NCI-H1092 (cell line): ENCODE measurements around the gene TMEM200A.

ENCODE experiments used
- DNase-seq: peaks from one replicate; lab custom pipeline; 2025; lab: John Stamatoyannopoulos, UW

Gene TMEM200A

DNA sequence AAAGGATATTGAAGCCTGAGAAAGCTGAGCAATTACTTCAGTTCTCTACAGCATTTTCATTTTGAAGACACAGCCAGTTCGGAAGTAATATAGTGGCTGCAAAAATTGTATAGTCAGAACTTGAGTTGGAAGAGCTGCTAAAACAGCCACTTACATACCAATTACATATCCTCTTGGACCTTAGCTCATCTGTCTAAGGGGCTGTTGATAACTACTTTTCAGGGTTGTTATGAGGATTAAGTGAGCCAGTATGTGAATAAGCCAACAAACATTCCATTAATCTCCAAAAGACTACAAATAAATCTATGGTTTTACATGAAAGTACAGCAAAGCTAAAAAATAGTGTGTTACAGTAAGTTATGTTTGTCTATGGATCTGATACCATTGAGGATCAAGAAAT lies 59.7 kb downstream of the TMEM200A start:
- DNase-seq: no peak

DNA sequence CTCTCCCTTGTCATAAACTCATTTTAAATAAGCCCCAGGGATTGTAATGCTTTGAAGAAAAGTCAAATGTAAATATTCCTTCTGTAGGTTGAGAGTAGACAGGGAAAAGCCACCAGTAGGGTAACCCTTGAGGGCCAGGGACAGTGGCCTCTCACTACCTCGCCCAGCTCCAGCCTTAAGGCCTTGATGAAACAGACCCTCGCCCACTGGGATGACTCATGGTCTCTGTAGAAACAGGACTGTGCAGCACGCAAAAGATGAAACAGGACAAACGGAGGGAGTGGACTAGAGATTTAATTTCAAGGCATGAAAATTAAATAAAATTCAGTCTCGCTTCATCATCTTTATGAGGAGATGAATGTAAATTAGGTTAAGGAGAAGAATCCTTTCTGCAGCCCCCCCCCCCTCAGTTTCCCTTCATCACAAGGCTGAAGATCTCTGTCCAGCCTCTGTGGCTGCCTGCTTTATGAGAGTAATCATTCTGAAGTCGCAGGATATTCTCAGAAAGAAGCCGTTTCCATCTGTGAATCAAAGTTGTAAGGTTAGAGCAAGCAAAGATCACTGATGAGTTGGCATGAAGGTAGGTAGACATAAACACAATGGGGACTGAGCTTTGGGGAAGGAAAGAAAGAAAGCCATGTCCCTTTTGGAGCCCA lies 60.4 kb downstream of the TMEM200A start:
- DNase-seq: no peak

DNA sequence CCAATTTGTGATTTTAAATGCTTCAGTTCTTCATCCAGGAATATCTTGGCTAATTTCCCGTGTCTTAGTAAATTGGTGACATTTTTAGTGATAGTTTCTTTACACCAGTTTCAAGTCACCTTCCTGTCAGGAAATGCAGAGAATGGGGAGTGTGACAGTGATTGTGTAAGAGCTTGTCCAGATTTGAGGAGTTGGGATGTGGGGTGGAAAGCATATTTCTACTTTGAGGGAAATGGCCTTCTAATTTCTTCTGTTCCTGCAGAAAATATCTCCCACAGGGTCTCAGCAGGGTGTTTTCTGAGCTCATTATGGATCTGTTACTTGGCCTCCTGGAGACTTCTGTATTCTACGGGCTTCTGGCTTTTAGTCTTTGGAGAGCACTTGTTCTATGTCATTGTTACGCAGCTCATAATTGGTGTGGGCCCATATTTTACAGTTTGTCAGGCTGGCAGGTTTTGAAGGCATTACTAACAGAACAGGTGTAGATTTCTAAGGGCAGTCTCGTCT lies 65.6 kb downstream of the TMEM200A start:
- no peak for DNase-seq

DNA sequence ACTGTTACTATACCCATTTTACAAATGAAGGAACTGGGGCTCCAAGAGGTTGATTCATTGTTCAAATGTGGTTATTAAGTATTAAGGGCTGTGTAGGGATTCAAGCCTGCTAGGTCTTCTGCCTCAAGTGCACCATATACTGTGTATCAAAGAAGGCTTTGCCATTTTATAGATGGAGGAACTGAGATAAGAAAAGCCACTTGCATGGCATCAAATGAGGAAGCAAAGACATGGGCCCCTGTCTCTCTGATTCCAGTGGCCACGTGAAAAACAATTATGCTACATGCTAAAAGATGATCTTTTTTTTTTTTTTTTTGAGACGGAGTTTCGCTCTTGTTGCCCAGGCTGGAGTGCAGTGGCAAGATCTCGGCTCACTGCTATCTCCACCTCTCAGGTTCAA lies 67.0 kb downstream of the TMEM200A start:
- no peak for DNase-seq

DNA sequence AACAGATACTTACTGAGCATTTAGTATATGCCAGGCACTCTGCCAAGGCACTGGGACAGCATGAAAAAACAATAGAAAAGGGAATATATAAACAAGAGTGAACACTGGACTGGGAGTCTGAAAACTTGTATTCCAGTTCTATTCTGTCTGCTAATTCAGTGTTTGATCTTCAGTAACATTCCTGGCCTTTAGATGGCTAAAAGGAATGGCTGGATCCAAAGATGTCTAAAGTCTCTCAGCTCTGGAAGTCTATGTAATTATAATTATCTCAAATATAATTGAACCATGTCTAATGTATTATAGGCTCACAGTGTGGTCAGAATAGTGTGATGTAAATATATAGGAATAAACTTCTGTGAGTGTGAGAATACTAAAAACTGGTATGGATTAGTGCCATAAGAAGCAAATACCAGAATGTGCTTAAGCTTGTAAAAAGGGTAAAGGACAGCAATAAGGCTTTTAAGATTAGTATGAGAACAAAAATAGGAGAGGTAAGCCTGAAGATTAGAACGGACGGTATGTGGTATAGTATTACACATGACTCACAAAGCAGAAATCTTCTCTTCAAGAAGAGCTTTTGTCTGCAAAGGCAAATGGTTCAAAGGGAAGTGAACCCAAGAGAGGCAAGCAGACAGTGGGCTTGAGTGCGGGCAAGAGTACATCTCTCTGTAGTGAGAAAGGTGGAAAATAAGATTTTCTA lies 68.5 kb downstream of the TMEM200A start:
- DNase-seq: no peak

DNA sequence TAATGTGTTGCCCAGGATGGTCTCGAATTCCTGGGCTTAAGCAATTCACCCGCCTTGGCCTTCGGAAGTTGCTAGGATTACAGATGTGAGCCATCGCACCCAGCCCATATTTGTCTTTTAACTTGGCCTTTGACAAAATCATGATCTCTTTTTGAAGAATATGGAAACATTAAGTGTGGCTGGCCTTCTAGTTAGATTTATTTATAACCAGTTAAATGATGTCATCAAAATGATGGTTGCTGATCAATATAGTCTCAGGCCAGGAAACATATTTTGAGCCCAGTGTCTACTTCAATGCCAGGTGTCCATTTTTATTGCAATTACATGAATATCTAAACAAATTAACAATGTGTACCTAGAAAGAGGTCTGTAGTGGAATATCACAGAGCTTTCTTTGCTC lies 69.4 kb downstream of the TMEM200A start:
- no peak for DNase-seq

DNA sequence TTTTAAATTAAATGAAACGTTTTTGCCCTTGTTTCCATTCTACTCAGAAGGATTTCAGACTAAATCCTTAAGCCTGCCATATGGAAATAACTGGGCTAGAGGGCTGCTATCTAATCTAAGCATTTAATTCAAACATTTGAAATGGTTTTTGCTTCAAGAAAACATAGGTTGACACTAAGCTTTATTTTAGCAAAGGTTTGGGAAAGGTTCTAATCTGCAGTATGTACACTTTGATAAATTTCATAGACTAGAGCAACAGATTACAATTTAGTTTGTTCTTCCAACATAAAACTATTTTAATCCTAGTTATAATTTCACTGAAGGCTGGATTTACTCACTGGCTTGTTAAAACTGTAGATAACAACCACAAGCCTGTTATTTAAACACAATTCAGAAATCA lies 72.1 kb downstream of the TMEM200A start:
- DNase-seq: no peak

DNA sequence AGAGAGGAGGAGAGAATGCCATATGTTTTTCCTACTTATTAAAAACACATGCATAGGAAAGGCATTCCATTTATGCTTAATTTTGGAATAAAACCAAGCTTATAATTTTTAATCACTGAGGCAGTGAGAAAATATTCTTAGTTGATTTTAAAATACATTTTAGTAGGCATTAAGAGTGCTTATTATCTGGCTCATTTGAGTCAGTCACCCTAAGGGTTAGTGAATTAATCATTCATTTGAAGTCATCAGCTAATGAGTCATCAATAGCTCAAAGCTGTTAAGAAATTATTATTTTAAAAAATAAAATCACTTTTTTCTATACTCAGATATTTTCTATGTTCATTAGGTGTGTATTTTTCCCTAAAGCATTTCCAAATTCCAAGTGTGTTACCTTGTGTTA lies 81.6 kb downstream of the TMEM200A start:
- no peak for DNase-seq

DNA sequence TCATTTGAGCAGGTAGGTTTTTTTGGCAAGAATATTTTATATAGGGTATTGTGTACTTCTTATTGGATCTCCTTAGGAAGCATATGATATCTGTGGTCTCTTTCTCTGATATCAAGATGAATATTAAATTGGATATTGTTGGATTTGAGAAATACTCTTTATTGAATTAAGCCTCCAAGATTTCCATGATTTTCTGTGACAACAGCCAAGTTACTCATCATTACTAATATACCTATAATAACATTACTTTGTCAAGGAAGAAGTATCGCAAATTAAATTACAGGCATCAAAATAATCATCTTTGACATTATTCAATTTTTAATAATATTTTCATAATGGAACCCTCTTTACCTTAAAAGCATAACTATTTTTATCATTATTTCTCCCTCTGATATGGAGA lies 86.5 kb downstream of the TMEM200A start:
- no peak for DNase-seq

DNA sequence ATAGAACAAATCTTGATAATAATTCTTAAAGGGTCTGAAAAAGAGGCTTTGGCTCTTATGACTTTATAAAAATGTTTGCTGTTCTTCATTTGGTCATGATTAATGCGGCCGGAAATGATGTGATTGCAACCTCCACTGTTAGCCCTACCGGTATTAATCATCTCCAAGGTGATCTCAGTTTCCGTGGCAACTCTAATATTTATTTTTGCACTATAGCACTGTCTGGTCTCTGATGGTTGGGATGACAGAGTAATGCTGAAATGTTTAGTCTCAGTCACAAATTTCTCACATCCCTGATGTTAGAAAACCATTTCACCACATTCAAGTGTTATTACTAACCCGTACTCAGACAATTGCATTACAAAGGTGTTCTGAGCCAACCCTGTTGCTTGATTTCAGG lies 87.4 kb downstream of the TMEM200A start:
- DNase-seq: no peak

DNA sequence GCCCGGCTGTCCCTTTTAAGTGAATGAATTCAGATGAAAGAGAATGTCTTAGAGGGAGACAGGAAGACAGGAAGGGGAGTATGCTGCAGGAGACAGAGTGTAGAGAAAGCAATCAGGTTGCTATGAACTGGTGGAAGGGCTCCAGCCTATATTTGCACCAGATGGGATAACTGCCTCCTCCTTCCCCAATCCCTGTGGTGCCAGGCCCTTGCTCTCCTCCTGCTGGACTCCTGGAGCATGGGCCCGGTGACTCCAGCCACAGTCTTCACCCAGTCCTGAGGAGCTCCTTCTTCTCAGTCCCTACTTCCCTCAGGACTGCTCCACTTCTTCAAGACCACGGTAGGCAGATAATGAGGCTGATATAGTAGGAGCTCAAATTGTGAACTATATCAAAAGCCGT lies 91.8 kb downstream of the TMEM200A start:
- no peak for DNase-seq

DNA sequence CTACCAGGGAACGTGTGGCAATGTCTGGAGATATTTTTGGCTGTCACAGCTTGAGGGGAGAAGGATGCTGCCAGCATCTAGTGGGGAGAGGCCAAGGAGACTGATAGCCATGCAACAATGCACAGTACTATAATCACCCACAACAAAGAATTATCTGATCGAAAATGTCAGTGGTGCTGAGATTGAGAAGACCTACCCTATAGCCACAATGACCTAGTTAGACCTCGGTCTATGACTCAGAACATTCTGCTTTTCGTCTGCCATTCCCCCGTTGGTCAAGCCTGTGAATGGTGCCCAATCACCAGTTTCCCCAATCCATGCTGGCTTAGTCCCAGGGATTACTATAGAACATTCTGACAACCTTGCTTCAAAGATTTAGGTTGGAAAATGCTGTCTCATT lies 93.5 kb downstream of the TMEM200A start:
- DNase-seq: no peak

DNA sequence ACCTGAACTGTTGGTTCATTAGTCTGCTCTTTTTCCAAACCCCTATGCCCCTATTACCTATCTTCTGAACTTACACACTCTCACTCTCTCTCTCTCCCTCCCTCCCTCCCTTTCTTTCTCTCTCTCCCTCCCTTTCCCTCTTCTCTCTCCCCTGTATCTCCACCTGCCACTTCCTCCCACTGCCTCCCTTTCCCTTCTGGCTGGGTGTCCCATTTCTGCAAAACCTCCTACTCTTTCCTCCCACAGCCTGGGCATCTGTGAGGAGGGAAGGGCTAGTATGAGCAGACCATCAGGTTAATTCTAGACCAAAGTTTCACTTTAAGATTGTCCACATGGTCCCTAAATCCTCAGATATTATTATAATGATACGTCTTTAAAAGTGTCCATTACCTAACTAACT lies 95.1 kb downstream of the TMEM200A start:
- no peak for DNase-seq

DNA sequence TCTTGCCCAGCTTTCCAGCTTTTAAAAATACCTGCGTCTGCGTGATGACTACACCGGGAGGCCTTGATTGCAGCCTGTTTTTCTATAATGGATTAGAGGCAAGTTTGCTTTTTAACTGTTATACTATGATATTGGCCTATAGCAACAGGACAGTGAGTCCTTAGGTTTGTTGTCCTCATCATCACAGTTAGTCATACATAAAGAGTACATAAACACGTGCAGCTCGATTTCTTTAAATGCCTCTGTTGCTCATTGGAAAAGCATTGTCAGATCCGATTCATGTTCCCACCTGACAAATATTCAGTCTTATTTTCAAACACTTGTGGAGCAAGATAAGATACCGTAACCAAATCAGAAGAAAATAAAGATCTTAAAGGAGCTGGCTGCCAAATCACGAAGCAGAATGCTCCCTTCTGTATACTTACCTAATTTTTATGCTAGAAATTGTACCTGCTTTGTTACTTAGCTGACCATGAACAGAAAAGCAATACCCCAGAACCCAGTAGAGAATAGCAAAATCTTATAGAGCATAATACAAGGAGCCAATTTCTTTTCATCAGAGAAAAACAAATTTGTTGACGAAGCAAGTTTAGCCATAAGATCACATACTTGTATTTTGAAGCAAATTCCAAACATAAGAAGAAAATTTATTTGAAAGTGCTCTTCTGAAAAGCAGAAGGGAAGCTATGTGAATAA lies 100.4 kb downstream of the TMEM200A start:
- DNase-seq: no peak

DNA sequence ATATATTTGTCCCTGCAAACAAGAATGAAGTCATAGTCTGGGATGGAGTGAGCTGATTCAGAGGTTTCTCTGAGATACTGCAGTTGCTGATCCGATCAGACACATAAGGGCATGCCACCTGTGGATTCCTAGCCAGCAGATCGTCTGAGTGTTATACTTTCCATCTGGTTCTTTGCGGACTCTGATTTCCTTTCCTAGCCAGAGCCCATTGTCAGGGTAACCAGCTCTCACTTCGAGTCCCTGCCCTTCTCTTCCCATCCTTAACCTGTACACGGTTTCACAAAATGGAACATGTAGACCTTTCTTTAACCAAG lies 100.9 kb downstream of the TMEM200A start:
- DNase-seq: no peak

DNA sequence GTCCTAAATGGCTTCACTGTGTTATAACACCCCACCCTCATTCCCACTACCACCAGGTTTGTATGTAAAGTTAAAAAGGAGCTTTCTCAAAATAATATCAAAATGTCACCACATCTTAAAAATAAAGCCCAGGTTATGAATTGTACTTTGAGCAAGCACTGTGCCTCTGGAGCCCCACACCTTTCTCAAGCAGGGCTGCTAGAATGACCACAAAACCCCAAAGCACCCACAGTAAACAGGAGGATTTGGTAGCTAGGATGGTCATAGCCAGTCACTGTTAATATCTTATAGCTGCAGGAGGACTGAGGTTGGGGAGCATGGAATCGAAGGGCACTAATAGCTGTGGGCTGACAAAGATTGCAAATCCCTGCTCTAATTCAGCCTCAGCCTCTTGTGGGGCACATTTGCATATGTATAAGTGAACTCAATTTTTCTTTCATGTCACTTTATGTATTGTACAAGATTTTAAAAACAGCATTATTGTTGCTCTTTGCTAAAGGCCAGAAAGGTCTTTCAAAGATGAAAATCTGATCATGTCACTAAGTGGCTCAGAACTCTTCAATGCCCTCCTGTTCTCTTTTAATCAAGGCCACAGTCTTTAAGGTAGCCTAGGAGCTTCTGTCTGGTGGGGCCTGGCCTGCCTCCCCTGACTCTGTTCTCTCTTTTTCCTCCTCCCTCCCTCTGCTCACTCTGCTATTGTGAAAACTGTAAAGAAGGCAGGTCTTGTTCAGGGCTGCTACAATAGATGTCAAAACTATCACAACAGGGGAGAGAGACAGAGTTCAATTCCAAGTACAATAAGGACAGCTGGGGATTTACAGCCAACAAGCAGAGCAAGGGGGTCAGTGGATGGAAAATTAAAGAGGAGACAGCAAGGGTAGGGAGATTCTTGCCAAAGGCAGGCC lies 101.6 kb downstream of the TMEM200A start:
- no peak for DNase-seq

DNA sequence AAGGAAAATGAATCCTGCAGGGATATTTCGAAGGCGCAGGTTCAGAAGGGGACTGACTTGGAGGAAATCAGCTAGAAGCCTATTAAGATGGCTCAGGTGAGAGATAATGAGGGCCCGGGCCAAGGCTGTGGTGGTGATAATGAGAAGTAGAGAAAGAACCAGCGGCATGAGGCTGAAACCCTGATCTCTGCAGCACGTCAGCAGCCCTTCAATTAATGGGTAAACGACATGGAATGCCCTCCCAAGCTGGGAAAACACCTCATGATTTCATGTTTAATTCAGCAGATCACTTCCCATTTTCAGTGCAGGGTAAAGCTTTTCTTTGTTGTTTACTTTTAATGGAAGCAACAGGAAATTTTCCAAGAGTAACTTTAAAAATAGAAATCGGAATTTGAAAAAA lies 104.9 kb downstream of the TMEM200A start:
- no peak for DNase-seq

DNA sequence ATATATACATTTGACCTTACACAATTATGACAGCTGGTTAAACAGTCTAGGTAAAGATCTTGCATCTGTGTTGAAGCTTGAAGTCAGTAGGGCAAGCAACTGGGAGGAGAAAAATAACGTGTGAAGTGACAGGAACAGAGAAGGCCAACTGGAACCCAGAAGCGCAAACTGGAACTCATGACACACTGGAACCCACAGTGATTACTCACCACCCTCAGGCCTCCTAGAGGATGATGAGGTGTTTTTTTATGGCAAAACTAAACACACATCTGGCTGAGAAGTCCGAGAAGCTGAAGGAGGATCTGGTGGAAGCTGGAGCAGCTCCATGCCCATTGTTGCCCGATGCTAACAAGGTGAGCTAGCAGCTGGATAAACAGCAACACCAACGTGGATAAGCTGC lies 108.1 kb downstream of the TMEM200A start:
- no peak for DNase-seq

DNA sequence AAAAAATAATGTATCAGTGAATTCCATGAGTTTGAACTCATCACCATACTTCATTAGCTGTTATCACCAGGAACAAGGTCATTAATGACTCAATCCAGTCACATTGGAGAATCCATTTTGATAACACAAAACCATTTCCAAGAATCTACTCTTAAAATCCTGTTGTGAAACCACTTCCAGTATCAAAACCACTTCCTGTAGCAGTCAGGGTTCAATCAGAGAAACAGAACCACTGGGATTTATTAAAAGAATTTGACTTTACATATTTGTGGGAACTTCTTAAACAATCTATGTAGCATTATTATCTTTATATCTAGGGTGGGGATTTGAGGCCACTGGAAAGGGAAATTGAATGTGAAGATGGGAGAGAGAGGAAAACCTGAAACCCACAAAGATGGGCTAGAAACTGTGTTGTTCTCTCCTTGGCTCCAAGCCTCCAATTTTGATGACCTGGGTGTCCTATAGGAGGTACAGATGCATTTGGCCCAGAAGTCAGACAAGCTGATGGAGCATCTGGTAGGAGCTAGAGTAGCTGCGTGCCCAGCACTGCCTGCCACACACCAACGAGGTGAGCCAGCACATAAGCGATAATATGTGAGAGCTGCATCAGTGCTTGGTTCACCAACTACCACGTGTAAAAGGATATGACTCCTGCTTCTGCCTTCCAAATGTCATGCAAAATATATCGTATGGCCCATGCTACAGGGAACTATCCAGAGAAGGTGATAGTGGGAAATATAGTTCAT lies 117.0 kb downstream of the TMEM200A start:
- DNase-seq: no peak

DNA sequence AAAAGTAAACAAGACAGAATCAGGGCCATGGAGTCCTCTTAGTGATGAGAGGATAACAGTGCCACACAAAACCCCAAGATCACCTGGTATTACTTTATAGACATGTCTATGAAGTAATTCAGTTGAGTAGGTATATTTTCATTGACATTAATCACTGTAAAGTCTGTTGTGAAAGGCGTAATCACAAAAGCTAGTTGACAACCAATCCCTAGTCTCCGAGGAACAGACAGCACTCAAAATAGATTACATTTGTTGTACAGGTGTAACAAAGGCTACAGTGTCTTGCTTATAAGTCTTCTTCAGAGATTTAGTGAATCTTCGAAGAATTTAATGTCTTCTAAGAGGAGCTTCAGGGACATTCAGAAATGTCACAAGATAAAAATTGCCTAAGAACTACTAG lies 120.1 kb downstream of the TMEM200A start:
- no peak for DNase-seq

DNA sequence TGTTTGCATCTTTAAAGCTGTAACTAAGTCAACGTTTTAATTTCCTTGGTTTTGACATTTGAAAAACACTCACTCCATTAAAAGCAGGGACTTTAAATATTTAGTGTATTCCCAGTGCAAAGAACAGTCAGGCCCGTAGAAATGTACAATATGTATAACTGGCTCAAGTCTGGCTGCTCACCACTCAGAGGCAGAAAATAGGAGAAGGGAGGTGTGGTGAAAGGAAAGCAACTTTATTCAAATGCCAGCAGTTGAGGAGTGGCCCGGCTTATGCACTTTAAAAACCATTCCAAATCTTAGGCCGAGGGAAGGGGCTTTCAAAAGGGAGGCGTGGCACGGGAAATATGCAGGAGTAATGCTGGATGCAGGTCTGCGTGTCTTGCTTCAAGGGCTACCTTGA lies 120.6 kb downstream of the TMEM200A start:
- no peak for DNase-seq

DNA sequence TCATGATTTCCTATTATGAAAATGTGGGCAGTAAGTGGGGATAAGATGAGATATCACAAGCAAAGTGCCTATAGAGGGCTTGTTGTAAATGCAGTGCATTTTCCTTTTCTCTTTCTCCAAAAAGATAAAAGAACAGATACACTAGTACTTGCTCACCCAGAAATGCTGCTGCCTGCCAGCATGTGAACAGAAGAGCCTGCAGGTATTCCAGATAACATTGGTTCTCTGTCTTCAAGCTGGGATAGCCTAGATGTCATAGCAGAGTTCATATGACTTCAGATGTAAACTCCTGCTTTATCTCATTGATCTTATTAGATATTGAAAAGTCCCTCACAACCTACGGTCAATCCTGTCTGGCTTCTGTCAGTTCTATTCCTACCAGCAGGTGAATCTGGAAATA lies 123.7 kb downstream of the TMEM200A start:
- no peak for DNase-seq
